Activated CD4-positive, alpha-beta T cell treated with anti-CD3 and anti-CD28 coated beads, Interleukin-2, amount 50 U/mL, for 1 hour (primary cell): ENCODE data around the gene SLMAP.

Experiments used
- DNase-seq: peaks from one replicate; pipeline ENCODE4 v3.0.0-alpha.2; 2020

SLMAP gene

GRCh38 chr3:57752307-57752706, 3.8 kb upstream of the SLMAP start:
- no peak for DNase-seq

- no peak for DNase-seq
Observed at GRCh38 chr3:57753016-57753415, 3.1 kb upstream of the SLMAP start.

GRCh38 chr3:57755368-57755675, 787 bp upstream of the SLMAP start:
- DNase-seq = no peak

- peak; percentile 17 for DNase-seq
Observed at GRCh38 chr3:57756528-57757401, 656 bp downstream of the SLMAP start.

- no peak for DNase-seq
Observed at GRCh38 chr3:57757642-57758297, 1.7 kb downstream of the SLMAP start.

- DNase-seq = no peak
Observed at GRCh38 chr3:57758686-57759085, 2.6 kb downstream of the SLMAP start.

GRCh38 chr3:57764794-57765193, 8.7 kb downstream of the SLMAP start:
- no peak for DNase-seq

GRCh38 chr3:57768595-57768994, 12.5 kb downstream of the SLMAP start:
- DNase-seq = no peak

- no peak for DNase-seq
Observed at GRCh38 chr3:57770009-57770827, 14.1 kb downstream of the SLMAP start.

- no peak for DNase-seq
Observed at GRCh38 chr3:57772251-57772650, 16.1 kb downstream of the SLMAP start.

GRCh38 chr3:57777774-57778173, 21.7 kb downstream of the SLMAP start:
- DNase-seq = no peak

- no peak for DNase-seq
Observed at GRCh38 chr3:57778494-57778893, 22.4 kb downstream of the SLMAP start.

- no peak for DNase-seq
Observed at GRCh38 chr3:57779666-57780065, 23.6 kb downstream of the SLMAP start.

- DNase-seq = no peak
Observed at GRCh38 chr3:57783186-57784088, 27.3 kb downstream of the SLMAP start.

- no peak for DNase-seq
Observed at GRCh38 chr3:57784089-57784735, 28.1 kb downstream of the SLMAP start.

GRCh38 chr3:57785446-57785845, 29.3 kb downstream of the SLMAP start:
- DNase-seq = no peak

- no peak for DNase-seq
Observed at GRCh38 chr3:57787867-57788623, 31.9 kb downstream of the SLMAP start.

GRCh38 chr3:57788624-57789018, 32.5 kb downstream of the SLMAP start:
- no peak for DNase-seq

GRCh38 chr3:57791245-57791644, 35.1 kb downstream of the SLMAP start:
- no peak for DNase-seq

- DNase-seq = no peak
Observed at GRCh38 chr3:57792198-57792597, 36.1 kb downstream of the SLMAP start.

GRCh38 chr3:57793737-57794187, 37.7 kb downstream of the SLMAP start:
- no peak for DNase-seq
